Naive thymus-derived CD8-positive, alpha-beta T cell (primary cell): ENCODE measurements around the gene FOCAD. TPM values are rescaled to one million over a fixed set of nuclear protein-coding genes. Genes with fewer than 3 reads are reported as not detected.

Source experiments
- ATAC-seq, 2 donors: fragments of 150-1000 bp; cut with Tn5 transposase in 1 of 2; sonication (Bioruptor Pico), chemical (Tn5 transposase) in 1 of 2; 1 replicate in 1 of 2; 2 replicates in 1 of 2; pipeline ENCODE4 v1.10.0; 2021; ENCODE audit warnings: mild to moderate bottlenecking in 2 of 2, moderate library complexity in 2 of 2
- POLR2A ChIA-PET: fragments of 350-600 bp; sonication (Branson Sonifier 250); formaldehyde crosslinking; loops from one replicate; lab custom pipeline; 2021; ENCODE audit warnings: antibody characterized with exemption; lab: Charles Lee
- DNase-seq, 10 donors: peaks; one replicate each; pipeline versions ENCODE4 v3.0.0 to v3.0.0-alpha.2; 2020 to 2022
- H3K27ac Mint-ChIP-seq, 10 donors: one replicate each; pipeline ENCODE4 v1.8.0; 2020 to 2022; ENCODE audit warnings: mild to moderate bottlenecking in 10 of 10, mixed read lengths in 10 of 10, moderate library complexity in 4 of 10, inconsistent platforms in 1 of 10
- H3K27me3 Mint-ChIP-seq, 5 donors: one replicate each; pipeline ENCODE4 v1.8.0; 2021 to 2022; ENCODE audit warnings: mixed read lengths in 5 of 5
- H3K36me3 Mint-ChIP-seq, 3 donors: one replicate each; pipeline ENCODE4 v1.8.0; 2020 to 2022; ENCODE audit warnings: mixed read lengths in 3 of 3, mild to moderate bottlenecking in 2 of 3, inconsistent platforms in 1 of 3
- H3K4me1 Mint-ChIP-seq, 4 donors: one replicate each; pipeline ENCODE4 v1.8.0; 2021 to 2022; ENCODE audit warnings: mixed read lengths in 4 of 4
- H3K4me3 Mint-ChIP-seq, 10 donors: one replicate each; pipeline ENCODE4 v1.8.0; 2020 to 2022; ENCODE audit warnings: mild to moderate bottlenecking in 10 of 10, mixed read lengths in 10 of 10, moderate library complexity in 6 of 10, inconsistent platforms in 1 of 10
- H3K9me3 Mint-ChIP-seq, 9 donors: one replicate each; pipeline ENCODE4 v1.8.0; 2020 to 2022; ENCODE audit warnings: mixed read lengths in 9 of 9, mild to moderate bottlenecking in 3 of 9, inconsistent platforms in 1 of 9, moderate library complexity in 1 of 9
- polyA plus RNA-seq, 3 donors: library from polyadenylated mRNA; unstranded; fragments of 300-500 nt; fragmentation: Illumina TruSeq; gene quantifications; one replicate each; pipeline ENCODE4 v1.2.3, GENCODE V29; 2021
- total RNA-seq, 8 experiments: library from RNA in 2 of 8; stranded (reverse) in 2 of 8; gene quantifications; one replicate each; pipeline ENCODE4 v1.2.3 and lab custom pipeline; 2021 to 2026

Gene FOCAD
- total and polyA plus RNA-seq, 5 experiments from 2014 or later: 12.5 to 16.1 (median 15.3) TPM

DNA sequence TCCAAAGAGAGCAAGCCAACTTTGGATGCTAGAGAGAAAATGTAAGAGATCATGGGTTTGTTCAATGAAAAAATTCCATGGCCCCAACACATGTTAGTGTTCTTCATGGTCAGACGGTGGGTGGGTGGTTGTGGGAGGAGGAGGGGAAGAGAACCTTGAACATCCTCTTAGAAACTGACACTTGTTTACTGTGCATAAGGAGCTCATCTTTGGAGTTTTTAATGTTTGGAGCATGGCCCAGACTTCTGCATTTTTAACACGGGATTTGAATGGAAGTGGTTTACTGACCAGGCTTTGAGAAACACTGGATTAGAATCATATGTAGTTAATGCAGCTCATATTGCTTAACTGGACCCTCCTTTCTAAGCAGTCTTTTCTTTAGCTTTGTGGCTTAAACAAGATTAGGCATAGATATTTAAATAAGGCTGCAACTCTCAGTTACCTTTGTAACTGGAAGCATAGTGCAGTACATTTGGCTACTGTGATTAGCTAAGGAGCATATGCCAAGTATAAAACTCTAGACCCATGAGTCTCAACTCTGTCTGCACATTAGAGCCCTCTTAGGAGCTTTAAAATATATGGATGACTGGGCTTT lies 60.1 kb downstream of the FOCAD start:
- peaks cover 4 to 15% (median 9%) of the 10 kb centered on the region in 3 donors for H3K36me3 Mint-ChIP-seq
- ATAC-seq: no peak
- H3K4me1 Mint-ChIP-seq: peaks cover 9 to 16% (median 13%) of the 10 kb centered on the region in 4 donors
- POLR2A ChIA-PET: interaction anchor here (1.3 kb wide), 1 partner anchor 60 kb away, joined by 3 read pairs; the partner anchor contains the start of gene FOCAD
- H3K9me3 Mint-ChIP-seq: no peaks in the 10 kb centered on the region
- no peak overlapping the region for H3K4me3 Mint-ChIP-seq
- H3K27ac Mint-ChIP-seq: peak overlapping the region in 1 of 10 donors; percentile 65
- no peaks in the 10 kb centered on the region for H3K27me3 Mint-ChIP-seq
- no peak for DNase-seq

DNA sequence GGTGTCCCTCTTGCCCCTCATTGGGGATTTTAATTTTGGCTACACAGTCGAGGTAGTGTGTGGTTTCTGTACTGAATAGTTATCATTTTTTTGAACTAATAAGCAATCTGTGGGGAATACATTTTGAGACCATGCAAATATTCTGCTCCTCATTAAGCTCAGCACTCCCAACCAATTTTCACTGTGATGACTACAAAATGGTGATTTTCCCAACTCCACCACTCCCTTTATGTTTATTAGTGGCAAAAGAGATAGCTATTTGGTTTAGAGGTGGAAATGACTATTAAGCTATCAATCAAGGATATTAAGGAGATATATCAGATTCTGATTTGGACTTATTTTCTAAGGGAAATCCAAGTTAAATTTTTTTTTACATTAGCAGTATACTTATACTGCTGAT lies 62.9 kb downstream of the FOCAD start:
- peaks cover 0 to 4% (median under 1%) of the 10 kb centered on the region in 4 donors for H3K4me1 Mint-ChIP-seq
- no peak overlapping the region for H3K4me3 Mint-ChIP-seq
- no peaks in the 10 kb centered on the region for H3K27me3 Mint-ChIP-seq
- POLR2A ChIA-PET: no interaction called here
- no peak for ATAC-seq
- H3K9me3 Mint-ChIP-seq: no peaks in the 10 kb centered on the region
- no peak for DNase-seq
- H3K36me3 Mint-ChIP-seq: peaks cover 4 to 17% (median 9%) of the 10 kb centered on the region in 3 donors
- no peak overlapping the region for H3K27ac Mint-ChIP-seq

DNA sequence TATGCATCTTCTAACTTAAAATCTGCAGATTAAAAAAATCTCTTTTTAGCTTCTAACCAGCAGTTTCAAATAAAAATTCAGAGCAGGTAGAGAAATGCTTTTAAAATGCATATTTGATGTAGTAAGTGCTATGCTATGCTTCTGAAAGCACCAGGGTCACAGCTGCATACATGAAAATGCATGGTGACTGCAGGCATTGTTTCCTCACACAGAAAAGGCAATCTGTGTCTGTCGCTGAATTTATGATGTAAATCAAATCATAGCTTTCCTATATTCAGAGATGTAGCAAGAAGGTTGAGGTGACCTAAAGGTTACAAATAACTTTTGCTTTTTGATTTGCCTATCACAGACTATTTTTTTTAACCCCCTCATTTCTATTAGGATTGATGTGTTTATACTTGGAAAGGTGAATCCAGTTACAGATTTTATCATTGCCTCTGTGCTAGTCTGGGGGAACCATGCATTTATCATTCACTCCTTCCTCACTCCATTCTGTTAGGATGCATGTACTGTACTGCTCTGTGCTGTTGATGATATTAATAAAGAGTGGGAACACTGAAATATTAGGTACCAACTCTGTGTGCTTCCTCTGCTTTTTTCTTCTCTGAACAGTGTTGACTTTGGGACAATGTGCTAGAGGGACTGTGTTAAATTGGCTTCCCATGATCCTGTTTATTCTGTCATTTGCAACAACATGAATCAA lies 65.6 kb downstream of the FOCAD start:
- H3K36me3 Mint-ChIP-seq: peaks cover 0 to 12% (median 8%) of the 10 kb centered on the region in 3 donors

DNA sequence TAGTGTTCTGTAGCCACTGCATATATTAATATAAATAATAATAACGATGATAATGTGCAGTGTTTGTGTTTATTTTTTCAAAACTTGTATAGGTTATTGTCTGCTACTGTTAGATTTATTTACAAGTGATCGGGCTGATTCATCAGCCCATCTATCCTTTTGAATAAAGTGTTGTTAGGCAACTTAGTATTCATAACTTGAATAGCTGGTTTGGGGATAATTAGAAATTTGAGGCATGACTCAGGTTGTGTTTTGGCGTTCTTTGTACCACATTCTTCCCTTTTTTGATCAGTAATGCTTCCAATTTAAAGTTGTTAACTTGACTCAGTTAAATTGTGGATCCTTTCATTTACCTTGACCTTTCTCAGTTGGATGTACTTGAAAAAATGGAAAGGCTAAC lies 69.7 kb downstream of the FOCAD start:
- peaks cover 0 to 6% (median 0%) of the 10 kb centered on the region in 4 donors for H3K4me1 Mint-ChIP-seq
- H3K4me3 Mint-ChIP-seq: no peak overlapping the region
- H3K27me3 Mint-ChIP-seq: no peaks in the 10 kb centered on the region
- POLR2A ChIA-PET: no interaction called here
- H3K27ac Mint-ChIP-seq: no peak overlapping the region
- peaks cover 0 to 6% (median 0%) of the 10 kb centered on the region in 9 donors for H3K9me3 Mint-ChIP-seq
- peaks cover 8 to 22% (median 19%) of the 10 kb centered on the region in 3 donors for H3K36me3 Mint-ChIP-seq
- DNase-seq (no peak), ATAC-seq (no peak)

More for the DNA sequence above, 65.6 kb downstream of the FOCAD start:
- Mint-ChIP-seq H3K27me3 (no peaks in the 10 kb centered on the region), H3K4me1 (peaks cover 0 to 5% (median 0%) of the 10 kb centered on the region in 4 donors), H3K9me3 (peaks cover 0 to 2% (median 0%) of the 10 kb centered on the region in 9 donors), H3K27ac (no peak overlapping the region), H3K4me3 (no peak overlapping the region)
- DNase-seq: no peak
- POLR2A ChIA-PET: no interaction called here
- no peak for ATAC-seq

DNA sequence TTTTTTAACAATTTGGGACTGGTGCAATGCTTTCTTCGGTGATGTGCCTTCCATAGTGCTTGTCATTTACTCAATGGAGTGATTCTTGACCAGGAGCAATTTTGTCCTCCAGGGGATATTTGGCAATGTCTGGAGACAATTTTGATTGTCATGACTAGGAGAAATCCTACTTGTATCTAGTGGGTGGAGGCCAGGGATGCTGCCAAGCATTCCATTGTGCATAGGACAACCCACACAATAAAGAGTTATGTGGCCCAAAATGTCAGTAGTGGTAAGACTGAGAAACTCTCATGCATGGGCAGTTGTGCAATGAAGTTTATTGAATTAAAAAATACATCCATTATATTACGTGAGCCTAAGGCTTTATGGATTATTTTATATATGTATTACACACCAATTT lies 70.5 kb downstream of the FOCAD start:
- H3K36me3 Mint-ChIP-seq: peaks cover 8 to 29% (median 22%) of the 10 kb centered on the region in 3 donors
- POLR2A ChIA-PET: no interaction called here
- H3K4me1 Mint-ChIP-seq: peaks cover 0 to 6% (median 0%) of the 10 kb centered on the region in 4 donors
- H3K9me3 Mint-ChIP-seq: peaks cover 0 to 6% (median 0%) of the 10 kb centered on the region in 9 donors
- no peak overlapping the region for H3K4me3 Mint-ChIP-seq
- H3K27me3 Mint-ChIP-seq: no peaks in the 10 kb centered on the region
- no peak for DNase-seq
- no peak overlapping the region for H3K27ac Mint-ChIP-seq
- no peak for ATAC-seq

DNA sequence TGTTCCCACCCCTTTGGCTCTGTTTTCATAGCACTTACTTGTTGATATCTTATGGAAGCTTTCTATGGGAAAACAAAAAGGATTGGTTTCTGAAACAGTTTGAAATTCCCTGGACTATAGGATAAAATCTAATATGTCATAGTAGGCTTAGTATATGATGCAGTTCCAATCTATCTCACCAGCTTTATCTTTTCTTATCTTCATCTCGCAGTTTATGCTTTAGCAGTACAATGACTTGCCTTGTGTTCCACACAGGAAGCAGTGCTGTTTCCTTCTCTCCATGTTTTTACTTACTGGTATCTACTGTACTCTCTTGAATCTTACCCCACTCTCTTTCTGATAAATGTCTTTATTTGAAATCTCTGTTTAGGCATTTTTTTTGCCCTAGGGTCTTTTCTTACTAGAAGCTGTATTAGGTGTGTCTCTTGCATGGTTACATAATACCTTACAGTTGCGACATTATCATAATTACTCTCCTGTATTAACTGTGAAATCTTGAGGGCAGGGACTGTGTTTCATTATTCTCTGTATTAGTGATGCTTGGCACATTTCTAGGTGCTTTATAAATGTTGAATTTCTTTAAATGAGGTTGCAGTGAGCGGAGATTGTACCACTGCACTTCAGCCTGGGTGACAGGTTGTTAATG lies 76.3 kb downstream of the FOCAD start:
- POLR2A ChIA-PET: no interaction called here
- no peaks in the 10 kb centered on the region for H3K27me3 Mint-ChIP-seq
- peaks cover 0 to 5% (median 0%) of the 10 kb centered on the region in 4 donors for H3K4me1 Mint-ChIP-seq
- H3K4me3 Mint-ChIP-seq: no peak overlapping the region
- H3K36me3 Mint-ChIP-seq: peaks cover 16 to 47% (median 32%) of the 10 kb centered on the region in 3 donors
- H3K9me3 Mint-ChIP-seq: peaks cover 0 to 5% (median 0%) of the 10 kb centered on the region in 9 donors
- no peak for ATAC-seq
- peak overlapping the region in 1 of 10 donors; percentile 5 for H3K27ac Mint-ChIP-seq
- DNase-seq: no peak

DNA sequence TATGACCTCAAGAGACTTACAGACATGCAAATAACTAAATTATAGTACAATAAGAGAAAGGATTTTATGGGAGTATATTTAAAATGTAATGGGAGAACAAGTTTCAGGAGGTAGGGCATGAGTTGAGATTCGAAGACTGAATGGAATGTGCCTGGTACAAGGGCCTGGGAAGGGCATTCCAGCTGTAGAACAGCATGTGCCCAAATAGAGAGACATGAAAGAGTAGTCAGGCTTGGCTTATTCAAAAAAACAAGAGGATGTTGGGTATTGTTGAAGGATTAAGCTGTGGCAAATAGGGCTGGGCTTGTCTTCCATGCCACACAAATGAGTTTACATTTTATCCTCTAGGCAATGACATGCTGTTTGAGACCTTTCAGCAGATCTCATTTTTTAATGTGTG lies 86.9 kb downstream of the FOCAD start:
- DNase-seq: no peak
- Mint-ChIP-seq H3K27me3 (no peaks in the 10 kb centered on the region), H3K27ac (no peak overlapping the region), H3K4me3 (peak overlapping the region in 1 of 10 donors; percentile 26), H3K36me3 (peaks cover 32 to 54% (median 49%) of the 10 kb centered on the region in 3 donors), H3K4me1 (peaks cover 0 to 7% (median 2%) of the 10 kb centered on the region in 4 donors), H3K9me3 (peaks cover 0 to 9% (median 3%) of the 10 kb centered on the region in 9 donors)
- no peak for ATAC-seq
- POLR2A ChIA-PET: no interaction called here

DNA sequence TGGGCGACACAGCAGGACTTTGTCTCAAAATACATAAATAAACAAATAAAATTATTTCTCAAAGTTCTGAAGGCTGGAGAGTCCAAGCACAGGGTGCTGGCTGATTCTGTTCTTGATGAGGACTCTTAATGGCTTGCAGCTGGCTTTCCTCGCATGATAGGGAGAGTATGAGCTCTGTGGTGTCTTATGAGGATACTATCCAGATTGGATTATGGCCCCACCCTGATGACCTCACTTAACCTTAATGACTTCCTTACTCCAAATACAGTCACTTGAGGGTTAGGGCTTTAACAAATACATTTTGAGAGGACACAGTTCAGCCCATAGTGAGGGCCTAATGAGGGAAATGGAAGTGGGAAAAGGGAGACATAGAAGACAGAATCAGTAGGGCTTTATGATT lies 87.7 kb downstream of the FOCAD start:
- peaks cover 0 to 10% (median 2%) of the 10 kb centered on the region in 4 donors for H3K4me1 Mint-ChIP-seq
- H3K27ac Mint-ChIP-seq: no peak overlapping the region
- peaks cover 0 to 4% (median 0%) of the 10 kb centered on the region in 9 donors for H3K9me3 Mint-ChIP-seq
- DNase-seq (no peak), ATAC-seq (no peak)
- POLR2A ChIA-PET: no interaction called here
- no peak overlapping the region for H3K4me3 Mint-ChIP-seq
- H3K27me3 Mint-ChIP-seq: no peaks in the 10 kb centered on the region
- H3K36me3 Mint-ChIP-seq: peaks cover 24 to 49% (median 43%) of the 10 kb centered on the region in 3 donors

DNA sequence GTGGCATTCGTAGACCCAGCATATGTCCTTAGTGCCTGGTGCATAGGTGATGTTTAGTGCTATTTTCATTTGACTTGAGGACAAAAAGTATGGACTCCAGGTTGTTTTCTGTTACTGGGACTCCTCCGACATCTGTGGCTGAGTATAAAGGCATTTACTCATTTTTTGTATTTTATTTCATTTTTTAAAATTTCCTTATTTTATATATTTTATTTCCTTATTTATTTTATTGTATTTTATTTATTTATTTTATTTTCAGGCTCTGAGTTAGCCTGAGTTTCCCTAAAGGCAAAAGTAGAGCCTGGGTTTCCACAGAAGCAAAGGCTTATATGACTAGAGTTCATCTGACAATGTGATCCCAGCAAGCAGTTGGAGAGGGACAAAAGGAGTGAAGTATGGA lies 91.6 kb downstream of the FOCAD start:
- Mint-ChIP-seq H3K4me3 (no peak overlapping the region), H3K9me3 (peaks cover 0 to 4% (median 0%) of the 10 kb centered on the region in 9 donors), H3K27ac (no peak overlapping the region), H3K27me3 (no peaks in the 10 kb centered on the region), H3K36me3 (peaks cover 7 to 43% (median 32%) of the 10 kb centered on the region in 3 donors), H3K4me1 (peaks cover 0 to 10% (median 2%) of the 10 kb centered on the region in 4 donors)
- ATAC-seq (no peak), DNase-seq (no peak)
- POLR2A ChIA-PET: no interaction called here

DNA sequence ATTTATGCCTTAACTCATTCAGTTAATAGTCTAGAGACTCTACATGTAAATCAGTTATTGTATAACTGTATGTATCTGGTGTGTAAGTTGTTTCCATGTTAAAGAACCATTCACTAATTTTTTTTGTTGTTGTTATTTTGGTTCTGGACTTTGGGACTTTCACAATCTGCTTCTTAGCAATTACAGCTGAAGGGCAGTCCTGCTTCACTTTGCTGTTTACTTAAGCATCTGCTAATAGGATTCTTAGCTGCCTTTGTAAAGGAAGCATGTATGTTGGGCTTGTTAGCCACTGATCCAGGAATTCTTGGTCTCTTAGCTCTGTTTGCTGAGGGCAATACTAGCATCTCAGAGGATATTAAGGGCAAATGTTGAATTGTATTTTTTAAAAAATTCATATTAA lies 97.0 kb downstream of the FOCAD start:
- peaks cover 0 to under 1% (median 0%) of the 10 kb centered on the region in 4 donors for H3K4me1 Mint-ChIP-seq
- H3K27ac Mint-ChIP-seq: no peak overlapping the region
- no peak for DNase-seq
- POLR2A ChIA-PET: no interaction called here
- H3K27me3 Mint-ChIP-seq: no peaks in the 10 kb centered on the region
- peaks cover 0 to 27% (median 26%) of the 10 kb centered on the region in 3 donors for H3K36me3 Mint-ChIP-seq
- no peak for ATAC-seq
- H3K4me3 Mint-ChIP-seq: no peak overlapping the region
- no peaks in the 10 kb centered on the region for H3K9me3 Mint-ChIP-seq

DNA sequence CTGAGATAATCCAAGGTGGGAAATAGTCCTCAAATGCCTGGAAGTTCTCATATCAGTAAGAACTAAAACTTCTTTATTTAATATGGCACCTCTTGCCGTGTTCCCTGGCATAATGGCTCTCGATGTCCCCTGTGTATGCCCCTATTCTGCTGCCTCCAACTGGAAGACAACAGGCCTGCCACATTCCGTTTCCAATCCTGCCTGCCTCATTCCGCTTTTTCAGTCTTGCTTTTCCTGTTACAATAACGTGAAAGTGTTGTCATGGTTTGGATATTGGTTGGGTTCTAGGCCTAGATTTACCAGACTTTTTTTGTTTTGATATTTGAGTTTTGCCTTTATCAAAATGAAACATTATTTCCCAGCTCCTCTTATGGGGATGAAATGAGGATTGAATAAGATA lies 98.2 kb downstream of the FOCAD start:
- no peaks in the 10 kb centered on the region for H3K4me1 Mint-ChIP-seq
- H3K4me3 Mint-ChIP-seq: no peak overlapping the region
- H3K36me3 Mint-ChIP-seq: peaks cover 0 to 30% (median 23%) of the 10 kb centered on the region in 3 donors

DNA sequence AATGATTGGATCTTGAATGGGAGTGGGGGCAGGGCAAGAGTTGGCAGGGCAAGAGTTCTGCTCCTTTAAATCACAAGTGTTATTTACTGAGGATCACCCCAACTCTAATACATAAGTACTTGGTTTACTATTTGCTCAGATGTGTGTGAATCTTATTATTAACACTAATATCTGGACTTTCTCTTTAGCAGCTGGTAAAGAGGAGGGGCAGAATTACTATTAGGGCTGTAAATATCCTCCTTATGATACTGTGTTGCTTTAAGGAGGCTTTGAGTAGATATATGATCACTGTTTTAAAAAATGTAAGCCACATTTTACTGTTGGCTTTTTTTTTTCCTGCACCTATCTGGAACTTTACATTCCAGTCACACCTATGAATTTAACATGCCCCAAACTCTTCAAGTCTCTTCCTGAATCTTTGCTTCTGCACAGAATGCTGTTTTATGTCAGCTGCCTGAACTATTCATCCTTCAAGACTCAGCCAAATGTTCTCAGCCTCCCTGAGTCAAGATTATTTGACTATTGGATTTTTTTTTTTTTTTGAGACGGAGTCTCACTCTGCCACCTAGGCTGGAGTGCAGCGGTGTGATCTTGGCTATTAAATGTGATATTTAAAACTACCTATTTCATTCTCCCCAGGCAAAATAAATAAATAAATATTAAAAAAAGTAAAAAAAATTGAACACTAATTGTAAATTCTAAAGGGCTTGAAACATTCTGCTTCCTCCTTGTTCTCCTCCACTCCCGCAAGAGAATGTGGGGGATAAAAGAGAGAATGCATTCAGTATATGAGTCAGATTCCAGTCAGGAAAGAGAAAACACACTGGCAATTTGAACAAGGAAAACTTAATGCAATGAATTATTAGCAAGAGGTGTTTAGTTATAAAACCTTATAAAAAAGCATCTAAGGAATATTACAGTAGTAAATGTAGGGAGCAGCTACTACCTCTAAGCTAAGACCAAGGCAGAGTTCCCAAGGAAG lies 99.3 kb downstream of the FOCAD start:
- H3K4me1 Mint-ChIP-seq: no peaks in the 10 kb centered on the region
- no peak for ATAC-seq
- no peaks in the 10 kb centered on the region for H3K9me3 Mint-ChIP-seq
- no peak overlapping the region for H3K27ac Mint-ChIP-seq
- DNase-seq: no peak
- H3K27me3 Mint-ChIP-seq: no peaks in the 10 kb centered on the region
- H3K4me3 Mint-ChIP-seq: no peak overlapping the region
- POLR2A ChIA-PET: no interaction called here
- H3K36me3 Mint-ChIP-seq: peaks cover 0 to 30% (median 21%) of the 10 kb centered on the region in 3 donors

More for the DNA sequence above, 98.2 kb downstream of the FOCAD start:
- no peak overlapping the region for H3K27ac Mint-ChIP-seq
- POLR2A ChIA-PET: no interaction called here
- DNase-seq: no peak
- ATAC-seq: no peak
- H3K27me3 Mint-ChIP-seq: no peaks in the 10 kb centered on the region
- H3K9me3 Mint-ChIP-seq: no peaks in the 10 kb centered on the region
